ENCODE measurements around the gene PBRM1. TPM values are rescaled to one million over a fixed set of nuclear protein-coding genes. Genes with fewer than 3 reads are reported as not detected.
"Not testable (repeated sequence)": the region's sequence is repeated elsewhere in the genome, so short reads cannot be mapped to it uniquely, and the experiment has no call there.

Gene PBRM1
- polyA plus RNA-seq, 1 donor: 52.6 TPM

DNA sequence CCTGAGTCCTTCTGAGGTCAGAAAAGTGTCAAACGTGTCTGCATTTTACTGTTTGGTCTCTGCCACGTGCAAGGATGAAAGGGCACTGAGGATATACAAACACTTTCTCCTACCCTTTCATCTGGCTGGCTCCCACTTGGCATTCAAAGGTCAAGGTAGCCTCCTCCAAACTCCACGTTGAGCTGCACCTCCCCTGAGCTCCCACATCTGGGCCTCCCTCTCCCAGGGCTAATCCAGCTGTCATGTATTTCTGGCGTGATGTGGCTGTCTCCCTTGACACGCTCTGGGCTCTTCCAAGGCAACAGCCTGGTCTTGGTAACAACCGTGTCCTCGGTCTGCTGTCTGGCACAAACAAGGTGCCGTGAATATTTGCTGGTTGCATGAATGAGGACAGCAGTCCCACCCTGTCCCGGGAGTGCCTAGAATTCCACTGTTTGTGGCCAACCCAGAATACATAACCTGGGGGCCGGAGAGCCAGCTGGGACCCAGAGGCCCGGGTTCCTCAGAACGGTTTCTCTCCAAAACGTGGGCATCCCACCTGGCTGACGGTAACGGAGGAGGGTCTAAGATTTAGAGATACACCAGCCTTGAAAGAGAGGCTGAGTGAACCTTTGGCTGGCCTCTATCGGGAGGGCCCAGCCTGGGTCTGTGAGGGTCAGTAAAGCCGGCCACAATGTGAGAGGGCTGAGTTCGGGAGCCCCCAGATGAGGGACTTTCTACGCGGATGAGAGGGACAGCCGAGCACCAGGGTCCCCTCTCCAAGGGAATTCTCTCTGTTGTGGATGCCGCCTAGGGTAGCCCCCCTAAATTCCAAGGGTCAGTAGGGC, 19.1 kb upstream of the PBRM1 start:
- peak; percentile 50 for DNase-seq

DNA sequence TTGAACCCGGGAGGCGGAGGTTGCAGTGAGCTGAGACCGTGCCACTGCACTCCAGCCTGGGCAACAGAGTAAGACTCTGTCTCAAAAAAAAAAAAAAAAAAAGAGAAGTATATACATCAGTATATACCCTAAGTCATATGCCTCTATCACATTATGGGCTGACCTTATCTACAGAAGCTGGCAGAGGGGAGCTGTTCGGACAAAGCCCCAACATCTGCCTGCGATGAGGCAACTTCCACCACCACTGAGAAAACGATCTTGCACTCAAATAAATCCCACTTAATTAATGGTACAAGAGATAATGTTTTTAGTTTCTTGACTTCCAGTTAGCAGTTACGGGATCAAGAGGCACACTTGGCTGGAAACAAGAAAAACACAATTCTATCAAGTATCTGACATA, 17.6 kb upstream of the PBRM1 start:
- no peak for DNase-seq

DNA sequence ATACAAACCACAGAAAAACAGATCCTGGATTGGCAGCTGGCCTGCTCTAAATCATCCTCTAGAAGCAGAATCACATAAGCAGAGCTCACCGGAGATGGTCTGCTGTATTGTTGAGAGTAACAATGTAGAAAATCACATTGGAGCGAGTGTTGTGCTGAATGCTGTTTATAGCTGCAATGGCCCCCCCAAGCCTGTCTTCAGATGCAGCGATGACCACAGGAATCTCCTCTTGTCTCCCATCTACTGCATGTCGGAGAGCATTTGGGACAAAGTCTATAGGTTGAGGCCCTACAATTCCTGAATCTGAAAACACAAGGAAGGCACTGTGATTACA, 11.9 kb upstream of the PBRM1 start:
- DNase-seq: no peak

DNA sequence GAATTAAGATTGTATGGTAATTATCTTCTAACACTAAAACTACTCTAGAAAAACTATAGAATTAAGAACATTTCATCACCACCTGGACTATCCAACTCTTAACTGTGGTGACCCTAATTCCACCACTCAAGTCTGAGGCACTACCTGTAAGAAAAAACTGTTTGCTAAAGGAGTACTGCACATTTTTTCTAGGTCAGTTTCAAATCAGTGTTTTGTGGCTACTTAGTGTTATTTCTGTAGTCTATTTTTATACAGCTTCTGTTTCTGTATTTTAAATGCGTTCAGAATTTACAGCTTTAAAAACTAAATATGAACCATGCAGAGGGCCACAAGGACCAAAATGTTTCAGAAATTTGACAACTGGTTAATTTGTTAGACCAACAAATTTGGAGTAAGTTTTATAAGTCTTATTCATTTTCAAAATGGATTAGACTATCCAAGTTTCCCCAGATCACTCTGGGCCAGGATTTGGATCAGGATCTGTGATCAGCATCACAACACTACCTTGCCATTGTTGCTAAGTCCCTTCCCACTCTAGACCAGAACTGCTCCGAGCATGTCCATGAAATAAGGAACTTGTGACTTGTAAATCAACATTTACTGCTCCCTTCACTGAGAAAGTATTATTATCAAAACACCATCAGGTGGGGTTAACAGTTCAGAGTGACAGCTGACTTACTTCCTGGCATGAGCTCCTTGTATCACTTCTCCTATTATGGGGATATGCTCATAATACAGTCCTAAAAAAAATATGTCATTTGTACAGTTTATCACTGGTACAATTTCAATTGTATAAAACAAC, 11.3 kb upstream of the PBRM1 start:
- no peak for DNase-seq

DNA sequence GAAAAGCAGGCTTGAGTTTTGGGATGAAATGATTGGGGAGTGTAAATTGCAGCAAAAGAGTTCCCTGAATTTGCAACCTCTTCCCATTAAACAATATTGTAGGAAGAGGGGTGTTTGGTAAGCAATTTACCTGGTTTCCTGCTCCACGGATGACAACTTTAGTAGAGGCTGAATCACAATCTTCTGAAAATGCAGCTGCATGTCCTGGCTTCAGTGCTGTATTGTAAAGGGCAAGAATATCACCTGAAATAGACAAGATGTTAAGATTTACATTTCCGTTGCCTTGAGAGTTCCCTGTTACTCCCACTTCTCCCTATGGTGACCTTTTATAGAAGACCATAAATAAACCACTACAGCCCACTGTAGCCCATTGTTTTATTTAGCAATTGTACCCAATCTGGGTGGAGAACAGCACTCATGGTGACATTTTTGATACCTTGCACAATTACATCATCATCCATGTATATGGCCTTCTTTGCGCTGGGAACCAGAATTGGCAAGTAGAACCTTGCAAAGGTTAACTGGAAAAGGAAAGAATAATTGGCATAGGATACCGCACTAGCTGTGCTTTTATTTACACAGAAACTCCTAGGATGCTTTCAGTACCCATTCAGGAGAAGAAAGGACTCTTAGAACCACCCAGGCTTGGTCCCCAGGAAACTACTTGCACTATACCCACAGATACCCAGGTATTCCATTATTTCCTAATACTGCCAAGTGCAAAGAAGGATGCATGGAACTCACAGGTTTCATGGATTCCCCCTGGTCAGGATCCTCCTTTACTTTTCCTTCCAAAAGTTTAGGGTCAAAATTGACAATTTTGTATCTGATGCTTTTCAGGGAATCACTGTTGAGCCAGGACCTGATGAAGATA, 10.3 kb upstream of the PBRM1 start:
- no peak for DNase-seq

DNA sequence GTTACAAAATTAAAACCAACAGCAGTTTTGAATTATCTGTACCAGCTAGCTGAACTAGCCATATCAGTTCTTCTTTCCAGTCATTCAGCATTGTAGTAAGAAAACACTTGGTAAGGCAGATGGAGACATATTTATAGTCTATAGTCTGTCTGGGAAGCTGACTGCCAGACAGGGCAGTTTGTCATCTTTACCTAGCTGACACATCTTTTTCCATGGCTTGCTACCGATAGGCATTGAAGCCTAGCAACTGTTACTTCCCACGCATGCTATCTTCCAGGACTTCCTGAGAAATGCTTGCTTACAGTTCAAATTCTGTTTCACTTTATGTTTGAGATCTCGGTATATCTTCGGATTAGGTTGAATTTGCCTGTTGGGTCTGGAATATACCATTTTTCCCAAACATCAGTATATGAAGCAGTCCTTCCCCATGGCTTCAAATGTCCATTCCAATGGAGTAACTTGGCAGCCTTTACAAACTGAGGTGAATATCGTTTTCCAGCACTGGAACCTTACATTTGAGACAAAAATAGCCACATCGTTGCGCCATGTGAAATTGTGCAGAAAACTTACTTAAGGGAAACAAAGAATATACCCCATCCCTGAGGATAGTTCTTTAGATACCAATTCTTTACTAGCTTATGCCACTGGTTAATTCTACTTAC, 8.9 kb upstream of the PBRM1 start:
- DNase-seq: no peak

DNA sequence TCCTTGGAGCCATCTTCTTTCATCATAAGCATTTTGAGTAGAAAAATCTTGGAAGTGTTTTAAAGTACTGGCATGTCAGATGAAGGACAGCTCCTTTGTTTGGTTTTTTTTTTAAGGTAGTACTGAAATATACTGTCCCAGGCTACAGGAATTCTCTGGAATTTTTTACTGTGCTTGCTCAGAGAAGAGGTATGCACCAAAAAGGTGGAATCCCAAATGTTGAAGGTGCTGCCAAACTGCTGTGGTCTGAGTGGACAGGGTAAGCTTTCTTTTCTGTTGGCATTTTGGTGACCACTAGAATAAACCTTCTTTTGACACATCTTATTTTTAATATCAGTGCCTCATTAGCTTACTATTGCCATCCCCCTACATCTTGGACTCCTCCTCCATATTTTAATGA, 7.4 kb upstream of the PBRM1 start:
- no peak for DNase-seq

DNA sequence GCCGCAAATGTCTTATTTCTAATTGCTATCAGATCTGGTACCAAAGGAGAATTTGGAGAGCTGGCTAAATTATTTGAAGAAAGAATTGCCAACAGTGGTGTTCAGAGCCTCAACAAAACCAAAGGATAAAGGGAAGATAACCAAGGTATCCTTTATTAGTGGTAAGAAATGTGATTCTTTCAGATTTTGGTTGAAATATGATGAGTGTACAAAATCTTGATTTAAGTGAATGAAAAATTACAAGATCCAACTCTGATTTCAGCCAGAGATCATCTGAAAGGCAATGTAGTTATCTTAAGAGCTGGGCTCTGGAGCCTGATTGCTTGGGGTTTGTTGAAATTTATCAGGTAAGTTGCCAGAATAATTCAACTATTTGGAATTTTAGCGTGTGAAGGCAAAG, 4.8 kb upstream of the PBRM1 start:
- no peak for DNase-seq

DNA sequence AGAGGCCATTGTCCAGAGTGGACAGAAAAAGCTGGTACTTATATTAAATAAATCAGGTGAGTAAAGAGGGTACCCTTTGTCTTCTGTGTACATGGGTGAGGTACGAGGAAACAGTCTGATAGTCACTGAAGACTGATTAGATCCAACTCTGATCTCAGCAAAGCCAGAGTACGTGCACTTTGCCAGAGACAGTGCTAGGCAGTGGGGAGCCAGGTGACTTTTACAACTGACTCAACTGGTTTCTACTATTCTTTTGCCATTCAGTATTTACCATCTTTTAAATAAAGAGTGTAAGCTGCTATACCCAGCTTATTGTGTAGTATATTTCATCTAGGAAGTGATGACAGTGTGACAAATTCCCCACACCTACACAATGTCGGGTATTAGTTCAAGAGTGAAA, 3.4 kb upstream of the PBRM1 start:
- no peak for DNase-seq

DNA sequence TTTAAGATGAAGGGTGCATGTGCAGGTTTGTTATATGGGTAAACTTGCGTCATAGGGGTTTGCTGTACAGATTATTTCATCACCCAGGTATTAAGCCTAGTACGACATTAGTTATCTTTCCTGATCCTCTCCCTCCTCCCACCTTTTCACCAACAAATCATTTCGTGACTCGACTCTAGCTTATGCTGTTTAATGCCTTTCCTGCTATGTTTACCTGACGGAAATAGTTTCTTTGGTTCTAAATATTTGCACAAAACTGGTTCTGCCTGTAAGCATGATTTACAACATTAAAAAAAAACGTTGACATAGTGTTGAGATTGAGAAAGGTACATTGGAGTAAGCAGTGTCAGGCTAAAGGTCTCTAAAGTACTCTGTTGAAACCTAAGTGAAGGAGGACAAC, 2.6 kb upstream of the PBRM1 start:
- DNase-seq: no peak

DNA sequence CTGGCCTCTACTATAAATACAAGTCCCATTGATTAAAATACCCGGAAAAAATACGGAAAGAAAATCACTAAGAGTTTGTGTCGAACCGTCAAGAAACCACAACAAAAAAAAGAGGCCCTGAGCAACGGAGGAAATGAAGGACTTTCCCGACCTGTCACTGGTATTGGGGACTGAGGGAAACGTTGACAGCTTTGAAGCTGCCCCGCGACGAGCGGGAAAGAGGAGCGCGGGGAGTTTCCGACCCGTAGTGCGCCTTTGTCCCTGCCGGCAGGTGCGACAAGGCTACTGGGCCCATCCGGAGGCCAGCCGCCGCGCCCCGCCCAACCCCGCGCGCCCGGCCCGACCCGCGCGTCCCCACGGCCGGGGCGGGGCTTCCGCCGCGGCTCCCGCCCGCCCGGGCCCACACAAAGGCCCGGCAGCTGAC, 416 bp downstream of the PBRM1 start:
- peak; percentile 82 for DNase-seq

DNA sequence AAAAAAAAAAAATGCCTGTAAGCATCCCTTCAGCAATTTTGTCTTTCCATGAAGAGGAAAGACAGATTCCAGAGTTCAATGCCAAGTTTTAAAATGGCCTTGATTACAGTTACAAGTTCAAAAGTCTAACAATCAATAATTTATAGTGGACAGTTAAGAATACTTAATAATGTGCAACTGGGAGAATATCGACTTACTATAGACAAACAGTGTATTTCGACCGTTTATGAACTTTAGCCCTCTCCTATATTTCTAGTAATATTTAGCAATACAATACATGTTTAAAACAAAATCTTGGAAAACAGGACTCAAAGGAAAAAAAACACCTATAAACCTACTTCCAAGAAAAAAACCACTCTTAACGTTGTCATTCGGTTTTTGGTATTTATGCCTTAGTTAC, 1.5 kb downstream of the PBRM1 start:
- DNase-seq: no peak

DNA sequence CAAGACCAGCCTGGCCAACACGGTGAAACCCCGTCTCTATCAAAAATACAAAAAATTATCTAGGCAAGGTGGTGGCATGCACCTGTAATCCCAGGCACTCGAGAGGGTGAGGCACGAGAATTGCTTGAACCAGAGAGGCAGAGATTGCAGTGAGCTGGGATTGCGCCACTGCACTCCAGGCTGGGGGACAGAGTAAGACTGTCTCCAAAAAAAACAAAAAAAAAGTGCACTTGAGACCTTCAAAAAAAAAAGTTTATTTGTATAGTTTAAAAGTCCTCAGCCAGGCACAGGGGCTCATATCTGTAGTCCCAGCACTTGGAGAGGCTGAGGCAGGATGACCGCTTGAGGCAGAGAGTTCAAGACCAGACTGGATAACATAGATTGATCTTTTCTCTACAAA, 2.1 kb downstream of the PBRM1 start:
- DNase-seq: no peak

DNA sequence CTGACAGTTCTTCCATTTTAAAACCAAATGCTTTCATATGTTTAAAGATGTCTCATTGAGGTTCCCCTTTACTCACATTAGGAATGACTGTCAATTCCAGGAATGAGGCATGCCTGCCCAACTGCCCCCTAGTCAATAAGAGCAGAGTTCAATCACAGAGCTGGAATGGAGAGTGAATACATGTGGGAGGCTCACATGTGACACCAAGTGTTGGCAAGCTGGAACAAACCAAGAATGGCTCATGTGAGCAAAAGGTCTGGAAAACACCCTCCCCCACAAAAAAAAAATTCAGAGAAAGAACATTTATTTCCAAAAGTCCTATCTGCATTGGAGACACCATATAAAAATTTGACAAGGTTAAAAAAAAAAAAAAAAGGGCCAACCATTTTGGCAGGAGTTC, 3.7 kb downstream of the PBRM1 start:
- DNase-seq: no peak

DNA sequence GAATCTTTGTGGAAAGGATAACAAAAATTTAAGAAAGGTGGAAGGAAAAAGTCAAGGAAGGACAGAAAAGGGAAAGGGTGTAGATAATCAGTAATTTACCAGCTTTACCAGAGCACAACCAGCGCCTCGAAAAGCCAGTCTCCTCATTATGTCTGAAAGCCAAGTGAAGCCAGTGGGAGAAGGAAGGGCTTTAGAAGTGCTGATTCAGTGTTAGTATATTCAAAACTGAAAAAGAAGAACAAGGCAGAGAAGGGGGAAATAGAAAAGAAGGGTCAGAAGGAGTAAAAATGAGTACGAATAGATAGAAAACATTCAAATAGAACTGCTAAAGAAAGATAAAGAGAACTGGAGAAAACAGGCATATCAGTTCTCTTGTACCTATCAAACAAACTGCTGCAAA, 4.1 kb downstream of the PBRM1 start:
- DNase-seq: no peak

DNA sequence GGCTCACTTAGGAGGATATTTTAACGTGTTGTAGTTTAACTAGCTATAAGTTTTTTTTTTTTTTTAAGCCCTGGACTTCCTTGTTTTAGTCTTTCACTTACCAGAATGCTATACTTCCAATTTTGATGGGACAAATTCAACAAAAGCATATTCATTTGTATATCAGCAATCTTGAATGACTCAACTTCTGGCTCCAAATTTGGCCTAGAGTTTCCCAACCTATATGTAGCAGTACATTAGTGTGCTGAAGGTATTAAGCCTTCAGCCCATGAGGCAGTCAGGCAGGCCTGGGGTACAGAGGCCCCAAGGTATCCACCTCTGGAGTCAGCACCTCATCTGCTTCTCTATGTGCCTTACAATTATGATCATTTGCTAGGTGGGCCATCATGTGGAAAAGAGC, 5.9 kb downstream of the PBRM1 start:
- no peak for DNase-seq

DNA sequence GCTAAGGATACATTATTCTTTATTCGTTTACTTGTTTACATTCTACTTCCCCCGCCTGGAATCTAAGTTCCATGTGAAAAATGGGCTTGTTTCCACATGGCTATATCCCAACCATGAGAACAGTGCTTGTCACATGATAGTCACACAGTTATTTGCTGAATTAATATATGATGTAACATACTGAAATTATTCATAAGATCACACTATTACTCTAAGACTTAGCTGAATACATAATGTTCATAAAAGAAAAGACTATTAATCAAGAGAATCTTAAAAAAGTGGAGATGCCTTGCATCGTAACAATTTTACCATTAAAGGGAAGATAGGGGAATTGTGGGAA, 6.5 kb downstream of the PBRM1 start:
- DNase-seq: no peak

DNA sequence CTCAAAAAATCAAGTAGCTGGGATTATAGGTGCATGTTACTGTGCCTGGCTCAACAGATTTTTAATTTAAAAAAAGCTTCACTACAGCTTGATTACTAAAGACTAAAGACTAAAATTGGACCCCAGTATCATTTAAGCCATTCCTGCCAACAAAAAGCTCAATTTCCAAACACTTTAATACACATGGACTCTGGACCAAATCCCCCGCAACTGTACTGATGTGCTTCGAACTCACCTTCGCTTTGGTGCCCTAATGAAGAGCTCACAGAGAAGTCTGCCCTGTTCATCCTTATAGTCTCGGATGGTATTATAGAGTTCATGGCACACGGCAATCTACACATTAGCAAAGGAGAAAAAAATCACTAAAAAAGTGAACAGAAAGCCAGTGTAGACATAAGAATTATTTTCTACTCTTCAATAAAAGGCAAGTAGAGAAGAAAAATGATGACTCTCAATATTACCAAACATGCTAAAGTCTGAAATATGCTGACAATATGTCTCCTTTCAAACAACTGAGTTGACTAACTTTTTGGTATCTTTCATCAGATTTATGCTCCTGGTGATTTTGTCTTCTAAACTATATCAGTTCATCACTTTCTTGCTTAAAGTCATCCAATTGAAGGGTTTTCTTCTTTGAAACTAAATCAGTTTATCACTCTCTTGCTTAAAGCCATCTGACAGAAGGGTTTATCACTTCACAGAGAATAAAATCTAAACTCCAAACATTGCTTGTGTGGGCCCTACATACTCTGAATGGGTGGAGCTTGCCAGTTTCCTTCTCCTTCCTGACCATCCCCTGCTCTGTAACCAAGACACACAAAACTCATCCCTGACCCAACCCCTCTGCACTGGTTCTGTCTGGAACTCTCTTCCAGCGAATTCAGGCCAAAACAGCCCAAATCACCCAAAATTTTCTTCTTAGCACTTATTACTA, 7.2 kb downstream of the PBRM1 start:
- DNase-seq: no peak

DNA sequence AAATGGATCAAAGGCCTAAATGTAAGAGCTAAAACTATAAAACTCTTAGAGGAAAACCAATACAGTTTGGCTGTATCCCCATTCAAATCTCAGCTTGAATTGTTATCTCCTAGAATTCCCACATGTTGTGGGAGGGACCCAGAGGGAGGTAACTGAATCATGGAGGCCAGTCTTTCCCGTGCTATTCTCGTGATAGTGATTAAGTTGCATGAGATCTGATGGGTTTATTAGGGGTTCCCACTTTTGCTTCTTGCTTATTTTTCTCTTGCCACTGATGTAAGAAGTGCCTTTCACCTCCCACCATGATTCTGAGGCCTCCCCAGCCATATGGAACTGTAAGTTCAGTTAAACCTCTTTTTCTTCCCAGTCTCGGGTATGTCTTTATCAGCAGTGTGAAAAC, 9.5 kb downstream of the PBRM1 start:
- DNase-seq: not testable (repeated sequence)

DNA sequence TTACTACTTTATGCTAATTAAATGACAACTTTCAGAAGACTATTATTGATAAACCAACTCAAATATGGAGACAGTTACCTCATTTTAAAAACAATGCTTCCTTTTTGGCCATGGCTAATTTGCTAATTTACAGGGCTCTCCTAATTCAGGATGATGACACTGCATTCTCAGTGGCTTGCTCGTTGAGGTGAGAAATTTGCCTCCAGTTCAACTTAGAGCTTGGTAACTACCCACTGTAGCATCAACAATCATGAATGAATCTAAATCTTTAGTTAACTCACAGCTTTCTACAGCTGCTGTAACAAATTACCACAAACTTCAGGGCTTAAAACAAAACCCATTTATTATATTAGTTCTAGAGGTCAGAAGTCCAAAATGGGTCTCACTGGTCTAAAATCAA, 14.0 kb downstream of the PBRM1 start:
- no peak for DNase-seq

Measured in hindlimb muscle (tissue), 1 donor.